HG03571 (cell line): Measurements from ENCODE around the gene AGRN.
"Not testable (repeated sequence)": the region's sequence is repeated elsewhere in the genome, so short reads cannot be mapped to it uniquely, and the experiment has no call there.

Experiments
- ATAC-seq: cut with Tn5 transposase; IDR thresholded peaks from one replicate; pipeline ENCODE4 v1.9.1; 2021; ENCODE audit not compliant: unreplicated experiment

Gene AGRN

GRCh38 chr1:1065265-1065939, 45.5 kb downstream of the AGRN start:
- ATAC-seq = no peak

GRCh38 chr1:1065940-1066304, 46.0 kb downstream of the AGRN start:
- ATAC-seq = not testable (repeated sequence)

GRCh38 chr1:1066403-1067283, 46.7 kb downstream of the AGRN start:
- no peak for ATAC-seq

GRCh38 chr1:1067284-1067859, 47.5 kb downstream of the AGRN start:
- no peak for ATAC-seq

- ATAC-seq = no peak
Observed at GRCh38 chr1:1067860-1068516, 48.1 kb downstream of the AGRN start.

- ATAC-seq = no peak
Observed at GRCh38 chr1:1068517-1069055, 48.7 kb downstream of the AGRN start.

- ATAC-seq = no peak
Observed at GRCh38 chr1:1069056-1069710, 49.3 kb downstream of the AGRN start.

- no peak for ATAC-seq
Observed at GRCh38 chr1:1069711-1070676, 50.1 kb downstream of the AGRN start.

GRCh38 chr1:1071486-1072298, 51.8 kb downstream of the AGRN start:
- no peak for ATAC-seq

GRCh38 chr1:1072299-1072848, 52.5 kb downstream of the AGRN start:
- no peak for ATAC-seq

- ATAC-seq = no peak
Observed at GRCh38 chr1:1072849-1073742, 53.2 kb downstream of the AGRN start.

- no peak for ATAC-seq
Observed at GRCh38 chr1:1073743-1074587, 54.0 kb downstream of the AGRN start, which contains the start of gene RNF223. Gene RNF223, minus strand, starts transcription at chr1:1074306. Its CDS starts 1,740 bp downstream, at chr1:1072566.

GRCh38 chr1:1074631-1075147, 54.8 kb downstream of the AGRN start:
- no peak for ATAC-seq

GRCh38 chr1:1075148-1075935, 55.4 kb downstream of the AGRN start:
- no peak for ATAC-seq

GRCh38 chr1:1077396-1077795, 57.5 kb downstream of the AGRN start:
- not testable (repeated sequence) for ATAC-seq
